Measurements from ENCODE around the gene HDLBP.

HDLBP gene

DNA sequence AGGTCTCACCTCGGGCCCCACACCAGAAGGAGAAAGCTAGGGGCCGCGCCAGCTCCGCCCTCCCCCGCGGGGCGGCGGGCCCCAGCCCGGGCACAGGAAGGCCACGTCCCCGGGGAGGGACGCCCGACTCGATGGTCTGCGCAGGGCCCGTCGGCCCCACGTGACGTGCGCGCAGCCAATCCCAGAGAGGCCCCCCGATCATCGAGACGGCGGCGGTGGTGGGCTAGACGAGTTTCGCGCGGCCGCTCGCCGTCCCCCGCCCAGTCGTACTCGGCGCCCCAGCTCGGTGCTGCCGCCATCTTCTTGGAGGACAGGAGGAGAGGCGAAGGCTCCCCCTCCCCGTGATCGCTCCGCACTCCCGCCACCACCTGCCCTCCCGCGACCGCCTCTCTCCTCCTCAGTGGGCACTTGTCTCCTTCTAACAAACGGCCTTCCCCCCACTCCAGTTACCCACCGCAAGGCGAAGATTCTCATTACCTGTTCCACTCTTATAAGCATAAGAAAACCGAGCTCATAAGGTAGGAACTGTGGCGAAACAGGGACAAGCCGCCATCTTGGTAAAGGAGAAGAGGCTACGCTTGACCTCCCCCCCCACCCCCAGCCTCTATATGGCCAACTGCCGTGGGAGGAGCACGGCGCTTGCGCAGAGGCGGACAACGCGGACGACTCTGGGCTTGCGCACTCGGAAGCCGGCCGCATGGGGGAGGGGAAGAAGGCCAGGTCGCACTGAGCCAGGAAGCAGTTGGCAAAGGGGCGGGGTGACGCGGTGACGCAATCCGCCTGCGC lies at the start of gene HDLBP:
Gene HDLBP (minus strand): TSS at position 580 of the 786 bp plus-strand sequence. CDS start 48,803 bp downstream, outside the sequence.
- peak; percentile 88 for DNase-seq

DNA sequence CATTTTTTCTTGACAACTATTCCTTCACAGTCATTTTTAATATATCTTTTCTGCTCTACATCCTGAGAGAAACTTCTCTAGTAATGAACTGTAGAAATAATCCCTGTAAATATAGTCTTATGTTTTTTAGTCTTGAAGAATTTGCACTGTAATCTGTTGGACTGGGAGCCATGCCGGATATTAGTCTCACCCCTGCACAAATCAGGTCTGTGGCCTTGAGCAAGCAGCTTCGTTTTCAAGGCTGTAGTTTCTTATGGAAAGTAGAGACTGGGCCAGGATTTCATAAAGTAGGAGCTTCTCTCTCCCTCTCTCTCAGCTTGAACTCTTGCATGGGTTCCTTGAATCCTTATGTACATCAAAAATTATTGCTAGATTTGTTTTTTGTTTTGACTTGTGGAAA lies 49.3 kb upstream of the HDLBP start:
- DNase-seq, result no peak

GRCh38 chr2:241363426-241363825 lies 48.0 kb upstream of the HDLBP start:
- no peak for DNase-seq

- DNase-seq, result no peak
These were observed 44.1 kb upstream of the HDLBP start for GRCh38 chr2:241359481-241360045.

DNA sequence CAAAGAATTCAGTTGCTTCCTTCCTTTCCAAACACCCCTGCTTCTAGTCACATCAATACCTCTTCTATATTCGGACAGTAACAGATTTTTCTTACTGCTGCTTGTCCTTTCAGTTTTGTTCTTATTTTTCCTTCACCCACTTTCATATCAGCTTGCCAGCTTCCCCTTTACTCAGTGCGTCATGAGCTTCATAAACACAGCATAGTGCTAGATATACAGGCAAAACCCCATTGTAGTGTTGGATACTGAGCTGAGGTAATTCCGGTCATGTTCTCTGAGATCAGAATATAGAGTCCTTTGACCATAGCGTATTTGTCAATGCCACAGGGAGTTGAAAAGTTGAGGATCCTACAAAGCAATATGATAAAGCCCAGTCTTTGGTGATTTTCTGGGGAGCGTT lies 43.0 kb upstream of the HDLBP start:
- DNase-seq, result no peak

DNA sequence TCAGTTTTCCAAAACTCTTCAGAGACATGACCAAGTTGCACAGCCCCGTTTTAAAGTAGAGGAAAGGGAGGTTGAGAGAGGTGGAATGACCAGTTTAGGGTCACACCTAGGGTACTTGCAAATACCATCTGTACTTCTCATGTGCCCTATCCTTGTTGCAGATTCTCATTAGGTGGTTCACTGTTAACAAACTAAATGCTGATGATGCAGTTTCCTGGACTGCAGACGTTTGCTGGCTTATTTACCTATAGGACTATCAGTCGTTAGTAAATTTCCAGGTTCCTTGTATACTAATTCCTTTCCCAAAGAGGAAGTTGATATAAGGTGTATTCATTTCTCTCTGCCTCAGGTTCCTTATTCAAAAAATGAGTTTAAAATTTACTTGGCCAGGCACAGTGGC lies 42.1 kb upstream of the HDLBP start:
- DNase-seq, result no peak

- no peak for DNase-seq
These were observed 41.4 kb upstream of the HDLBP start for GRCh38 chr2:241356871-241357260.

GRCh38 chr2:241355983-241356870 lies 40.8 kb upstream of the HDLBP start, which contains the start of gene FARP2:
Gene FARP2, plus strand, starts transcription at chr2:241356285. Its CDS starts 16,823 bp downstream, at chr2:241373108.
- peak; percentile 86 for DNase-seq

DNA sequence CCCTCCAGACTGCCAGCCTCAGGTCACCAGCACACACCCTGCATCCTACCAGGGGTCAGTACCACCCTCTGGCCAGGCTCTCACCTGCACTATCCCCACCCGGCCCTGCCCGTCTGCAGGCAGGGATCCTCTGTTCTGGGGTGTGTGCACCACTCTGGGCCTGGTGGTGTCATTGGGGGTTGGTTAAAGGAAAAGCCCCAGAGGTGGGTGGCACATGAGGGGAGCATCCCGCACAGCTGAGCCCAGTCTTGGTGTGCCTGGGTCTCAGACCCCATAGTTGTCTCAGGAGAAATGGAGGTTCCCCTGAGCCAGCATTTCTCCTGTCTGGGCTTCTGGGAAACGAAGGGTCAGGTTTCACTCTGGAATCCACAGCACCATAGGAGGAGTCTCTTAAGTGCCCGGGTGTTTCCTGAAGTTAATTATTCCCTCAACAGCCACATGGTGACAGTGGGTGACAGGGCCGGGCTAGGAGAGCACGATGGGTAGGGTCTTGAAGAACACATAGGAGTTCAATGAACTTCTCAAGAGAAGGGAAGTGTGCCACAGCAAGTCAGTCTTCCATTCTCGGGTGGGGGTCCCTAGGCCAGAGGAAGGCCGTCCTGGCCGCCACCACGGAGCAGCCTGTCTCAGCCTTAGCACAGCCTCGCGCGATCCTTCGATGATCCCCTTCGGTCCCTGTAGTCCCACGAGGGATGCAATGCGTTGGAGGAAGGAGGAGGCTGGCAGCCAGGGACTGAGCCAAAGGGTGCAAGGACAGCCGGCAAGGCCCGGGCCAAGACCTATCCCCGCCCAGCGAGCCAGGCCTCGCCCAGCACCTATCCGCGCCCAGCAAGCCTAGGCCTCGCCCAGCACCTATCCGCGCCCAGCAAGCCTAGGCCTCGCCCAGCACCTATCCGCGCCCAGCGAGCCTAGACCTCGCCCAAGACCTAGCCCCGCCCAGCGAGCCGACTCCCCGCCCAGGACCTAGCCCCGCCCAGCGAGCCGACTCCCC lies 39.5 kb upstream of the HDLBP start:
- peak; percentile 70 for DNase-seq

DNA sequence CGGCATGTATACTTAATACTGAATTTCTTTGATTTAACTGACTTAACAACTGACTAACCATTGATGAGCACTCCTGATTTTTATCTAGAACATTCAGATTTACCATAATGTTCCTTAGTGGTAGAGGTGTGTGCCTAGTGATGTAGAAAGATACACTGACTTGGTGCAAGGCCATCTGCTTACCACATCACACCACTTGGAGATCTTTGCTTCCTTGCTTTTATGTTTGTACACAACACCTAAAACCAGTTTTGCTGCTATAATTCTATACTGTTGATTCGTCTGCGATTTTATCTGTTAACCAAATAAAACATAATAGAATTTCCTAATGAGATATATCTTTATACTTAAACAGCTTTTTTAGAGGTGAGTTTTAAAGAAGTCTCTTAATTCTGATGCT lies 36.8 kb upstream of the HDLBP start:
- no peak for DNase-seq

- DNase-seq, result no peak
These were observed 36.2 kb upstream of the HDLBP start for GRCh38 chr2:241351640-241352031.

DNA sequence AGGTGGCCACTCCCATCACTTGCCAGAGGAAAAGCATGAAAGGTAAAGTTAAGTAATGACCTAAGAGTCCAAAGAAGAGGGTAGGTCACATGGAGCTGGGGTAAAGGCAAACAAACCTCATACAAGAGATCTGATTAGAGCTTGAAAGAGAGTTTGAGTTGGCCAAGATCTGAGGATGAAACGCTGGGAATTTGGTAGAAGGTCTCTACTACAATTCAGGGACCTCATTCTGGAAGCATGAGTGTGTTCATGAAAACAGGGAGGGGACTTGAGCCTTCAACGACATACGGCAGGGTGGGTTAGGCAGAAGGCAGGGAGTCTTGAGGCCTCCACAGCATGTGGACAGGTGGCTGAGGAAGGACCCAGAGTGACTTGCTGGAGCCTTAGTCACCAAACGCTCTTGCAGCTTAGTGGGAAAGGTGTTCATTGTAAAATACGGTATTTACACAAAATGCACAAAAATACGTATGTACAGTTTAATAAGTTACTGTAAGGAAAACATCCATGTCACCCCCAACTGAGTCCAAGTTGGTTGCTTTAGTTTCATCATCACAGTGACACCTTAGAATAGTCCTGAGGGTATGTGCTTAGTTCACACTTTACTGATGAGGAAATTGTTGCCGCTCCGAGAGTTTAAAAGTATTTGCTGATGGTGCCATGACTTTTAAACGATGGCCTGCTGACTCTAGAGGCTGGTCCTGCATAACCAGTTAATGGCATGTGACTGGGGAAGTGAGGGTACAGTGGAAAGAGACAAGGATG lies 35.6 kb upstream of the HDLBP start:
- DNase-seq, result no peak

GRCh38 chr2:241350530-241350877 lies 35.0 kb upstream of the HDLBP start:
- no peak for DNase-seq

DNA sequence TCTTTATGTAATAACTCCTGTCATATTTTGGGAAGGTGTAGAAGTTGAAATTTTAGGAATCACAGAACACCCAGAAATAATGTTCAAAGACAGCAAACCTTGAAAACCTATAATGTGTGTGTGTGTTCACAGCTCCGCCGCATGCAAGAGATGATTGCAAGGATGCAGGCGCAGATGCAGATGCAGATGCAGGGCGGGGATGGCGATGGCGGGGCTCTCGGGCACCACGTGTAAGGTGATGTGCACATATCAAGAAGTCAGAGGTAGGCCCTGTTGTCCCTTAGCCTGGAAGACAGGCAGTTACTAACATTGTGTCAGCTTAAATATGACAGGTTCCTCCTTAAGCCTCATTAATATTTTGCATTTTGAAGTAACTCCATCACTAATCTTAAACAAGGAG lies 34.5 kb upstream of the HDLBP start:
- no peak for DNase-seq

DNA sequence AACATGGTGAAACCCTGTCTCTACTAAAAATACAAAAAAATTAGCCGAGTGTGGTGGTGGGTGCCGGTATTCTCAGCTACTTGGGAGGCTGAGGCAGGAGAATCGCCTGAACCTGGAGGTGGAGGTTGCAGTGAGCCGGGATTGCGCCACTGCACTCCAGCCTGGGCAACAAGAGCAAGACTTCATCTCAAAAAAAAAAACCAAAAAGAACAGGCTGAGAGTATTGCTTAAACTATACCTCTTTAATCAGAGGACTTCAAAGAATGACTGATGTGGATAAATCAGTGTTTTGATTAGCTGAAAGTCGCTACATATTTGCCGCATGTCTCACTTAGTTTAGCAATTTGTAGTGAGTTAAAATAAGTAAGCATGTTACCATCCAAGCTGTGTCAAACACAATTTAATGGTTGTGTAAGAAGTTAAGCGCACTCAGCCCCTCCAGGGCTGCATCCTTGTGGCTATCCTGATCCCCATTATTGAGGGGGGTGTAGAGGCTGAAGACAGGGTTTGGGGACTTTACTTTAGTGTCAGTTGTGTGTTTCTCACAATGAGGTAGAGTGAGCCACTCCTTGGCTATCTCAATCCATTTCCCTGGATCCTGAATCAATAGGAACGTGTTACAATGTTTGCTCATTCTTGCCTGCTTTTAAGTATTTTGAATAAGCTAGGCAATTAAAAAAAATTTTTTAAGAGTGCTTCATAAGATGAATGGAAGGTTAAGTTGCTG lies 29.6 kb upstream of the HDLBP start:
- DNase-seq, result no peak

DNA sequence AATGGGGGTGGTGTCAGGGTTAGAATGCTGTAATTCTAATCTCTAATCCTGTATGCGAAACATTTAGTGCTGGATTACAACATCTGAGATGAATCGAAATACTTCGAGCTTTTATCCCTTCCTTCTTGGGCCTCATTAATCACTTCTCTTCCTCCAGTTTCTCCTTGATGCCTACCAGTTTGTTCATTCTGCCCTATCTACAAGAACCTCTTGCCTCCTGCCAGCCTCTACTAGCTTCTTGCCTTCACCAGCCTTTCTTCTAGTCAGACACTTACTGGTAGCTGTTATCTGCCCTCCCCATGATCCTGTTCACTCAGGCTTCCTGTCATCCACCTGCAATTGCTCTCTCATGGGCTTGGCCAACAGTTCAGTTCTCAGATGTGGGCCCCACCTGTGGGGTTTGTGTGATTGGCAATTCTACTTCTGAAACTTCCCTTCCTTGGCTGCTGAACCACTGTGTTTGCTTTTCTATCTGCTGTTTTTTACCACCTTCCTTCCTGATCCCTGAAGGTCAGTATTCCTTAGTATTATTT lies 25.2 kb upstream of the HDLBP start:
- no peak for DNase-seq

- no peak for DNase-seq
These were observed 24.6 kb upstream of the HDLBP start for GRCh38 chr2:241339839-241340630.

DNA sequence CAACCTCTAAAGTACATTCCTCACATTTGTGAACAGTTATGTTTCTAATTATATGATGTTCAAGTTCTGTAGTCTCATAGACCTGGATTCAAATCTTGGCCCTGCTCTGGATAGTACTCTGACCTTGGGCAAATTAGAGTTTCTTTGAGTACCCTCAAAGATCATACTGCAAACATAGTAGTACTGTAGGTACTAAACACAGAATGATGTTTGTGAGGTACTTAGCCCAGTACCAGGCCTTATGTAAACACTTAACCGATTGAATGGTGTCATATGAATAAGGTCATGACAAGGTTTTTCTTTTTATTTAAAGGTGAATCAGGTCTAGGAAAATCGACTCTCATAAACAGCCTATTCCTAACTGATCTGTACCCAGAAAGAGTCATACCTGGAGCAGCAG lies 19.3 kb upstream of the HDLBP start:
- DNase-seq, result no peak

DNA sequence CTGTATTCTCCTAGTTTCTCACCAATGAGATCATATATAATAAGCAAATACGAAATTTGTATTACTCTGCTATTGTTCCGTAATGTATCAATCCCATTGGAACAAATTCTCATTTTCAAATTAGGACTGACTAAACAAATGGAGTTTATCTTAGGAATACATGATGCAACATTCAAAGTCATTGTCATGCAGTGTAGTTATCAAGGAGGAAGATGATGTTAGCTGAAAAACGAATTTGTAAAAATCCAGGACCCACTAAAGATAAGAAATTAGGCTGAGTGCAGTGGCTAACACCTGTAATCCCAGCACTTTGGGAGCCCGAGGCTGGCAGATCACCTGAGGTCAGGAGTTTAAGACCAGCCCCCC lies 15.1 kb upstream of the HDLBP start:
- DNase-seq, result no peak

Measured in NCI-H2171 (cell line).